K562 (cell line): ENCODE results near the gene P4HB. TPM values are rescaled to one million over a fixed set of nuclear protein-coding genes. Genes with fewer than 3 reads are reported as not detected.
A peak's percentile ranks its signal among the peaks of the same experiment; 100 is the strongest.

Experiments
- DPF2 ChIP-seq: fragments of 450-650 bp; IDR thresholded peaks from 2 replicates; pipeline ENCODE4 v1.6.1; 2016
- FOXO4 ChIP-seq: fragments of 450-650 bp; formaldehyde crosslinking; IDR thresholded peaks from 2 replicates; pipeline ENCODE4 v1.4.0; 2020; ENCODE audit warnings: mild to moderate bottlenecking, moderate library complexity
- GATA2 ChIP-seq: sonication (generic); formaldehyde crosslinking; IDR thresholded peaks from 2 replicates; pipeline ENCODE4 v1.4.0; 2020; ENCODE audit warnings: mild to moderate bottlenecking, missing genetic modification reagents
- NELFE ChIP-seq: IDR thresholded peaks from 2 replicates; pipeline ENCODE4 v1.6.1; 2011; ENCODE audit warnings: mild to moderate bottlenecking; ENCODE audit not compliant: insufficient read depth, insufficient read length
- POLR3A ChIP-seq: IDR thresholded peaks from 2 replicates; pipeline ENCODE4 v1.6.1; 2011; ENCODE audit warnings: borderline replicate concordance, mild to moderate bottlenecking, moderate library complexity; ENCODE audit not compliant: insufficient read length, insufficient read depth; ENCODE audit errors: extremely low read depth
- RBM22 ChIP-seq: fragments of 200-400 bp; formaldehyde crosslinking; IDR thresholded peaks from 2 replicates; pipeline ENCODE4 v1.6.1; 2018; ENCODE audit warnings: low read length, low read depth; ENCODE audit not compliant: poor library complexity, severe bottlenecking
- RERE ChIP-seq: sonication (generic); formaldehyde crosslinking; IDR thresholded peaks from 2 replicates; pipeline ENCODE4 v1.8.0; 2023; ENCODE audit warnings: missing genetic modification reagents, mild to moderate bottlenecking, borderline replicate concordance
- TFAP4 ChIP-seq: sonication (generic); formaldehyde crosslinking; IDR thresholded peaks from 2 replicates; pipeline ENCODE4 v1.8.0; 2022; ENCODE audit warnings: missing genetic modification reagents, mild to moderate bottlenecking, moderate library complexity, borderline replicate concordance
- ZNF3 ChIP-seq: fragments of 250-450 bp; sonication (Bioruptor Pico); IDR thresholded peaks from 2 replicates; pipeline ENCODE4 v1.5.0; 2021; ENCODE audit warnings: mild to moderate bottlenecking, moderate library complexity
- ZNF407 ChIP-seq: fragments of 450-650 bp; IDR thresholded peaks from 2 replicates; pipeline ENCODE4 v1.6.1; 2016; ENCODE audit warnings: low read depth
- polyA plus RNA-seq, 8 experiments: library from polyadenylated mRNA; depleted of rRNA in 4 of 8; stranded (reverse) in 5 of 8; unstranded in 3 of 8; fragments of >200 nt; fragmentation: Nextera tagmentation in 2 of 8; fragmentation: Illumina TruSeq in 1 of 8; extraction: Ambion mirVana in 2 of 8; extraction: Trizol in 1 of 8; gene quantifications; 2 replicates each; pipeline versions ENCODE4 v1.2.1 to v1.2.3, GENCODE V29; 2011 to 2014; ENCODE audit warnings: inconsistent platforms in 1 of 8, missing spikeins in 1 of 8
- total RNA-seq, 7 experiments: library from RNA; depleted of rRNA in 6 of 7; stranded (reverse); fragments of >200 nt in 6 of 7; fragmentation: Illumina TruSeq in 2 of 7; extraction: Trizol in 2 of 7; gene quantifications; 2 replicates each; pipeline versions ENCODE4 v1.2.1 to v1.2.3, GENCODE V29; 2011 to 2021; ENCODE audit warnings: low replicate concordance in 1 of 7

Gene P4HB
- total and polyA plus RNA-seq, 9 of the 15 experiments (the other 6 are each of a cell fraction or from before 2014, with no cell fraction given) = 4.4 to 645 (median 325) TPM

- TF ChIP-seq ZNF407 = no peak
- TF ChIP-seq GATA2 (CRISPR knock-in tag) = no peak
- no peak for TF ChIP-seq RERE (CRISPR knock-in tag)
- no peak for TF ChIP-seq NELFE
- no peak for TF ChIP-seq TFAP4 (CRISPR knock-in tag)
- peak; percentile 77 for TF ChIP-seq RBM22
- TF ChIP-seq POLR3A = no peak
- no peak for TF ChIP-seq FOXO4 (CRISPR knock-in tag)
- 0 out of 2 replicates have a peak, but pooled peaks have one; percentile 59 for TF ChIP-seq ZNF3
- no peak for TF ChIP-seq DPF2
Observed at GRCh38 chr17:81902653-81903414, 42.5 kb upstream of the P4HB start (continued).
